Esophagus squamous epithelium (tissue), 5 donors: ENCODE results near the gene ARMC9. TPM values are rescaled to one million over a fixed set of nuclear protein-coding genes. Genes with fewer than 3 reads are reported as not detected.

ENCODE experiments used
- DNase-seq: peaks from one replicate; lab custom pipeline; 2025; lab: John Stamatoyannopoulos, UW
- H3K27ac ChIP-seq, 4 donors: fragments of 200-600 bp; sonication (generic); one replicate each; pipeline ENCODE4 v1.5.1; 2016 to 2019; ENCODE audit warnings: mild to moderate bottlenecking in 1 of 4
- H3K27me3 ChIP-seq, 4 donors: fragments of 200-600 bp; sonication (generic); 1 replicate in 3 of 4; 2 replicates in 1 of 4; pipeline versions ENCODE4 v1.5.1 to v1.6.0; 2017 to 2021; ENCODE audit warnings: antibody characterized with exemption in 1 of 4
- H3K36me3 ChIP-seq, 3 donors: fragments of 200-600 bp; sonication (generic); one replicate each; pipeline ENCODE4 v1.5.1; 2016 to 2019
- H3K4me1 ChIP-seq, 3 donors: fragments of 200-600 bp; sonication (generic); one replicate each; pipeline ENCODE4 v1.5.1; 2017 to 2019
- H3K4me3 ChIP-seq, 4 donors: fragments of 200-600 bp; sonication (generic); 1 replicate in 3 of 4; 2 replicates in 1 of 4; pipeline ENCODE4 v1.5.1; 2016 to 2019; ENCODE audit warnings: mild to moderate bottlenecking in 2 of 4, moderate library complexity in 1 of 4
- H3K9me3 ChIP-seq, 3 donors: fragments of 200-600 bp; sonication (generic); one replicate each; pipeline ENCODE4 v1.5.1; 2016 to 2019
- CTCF ChIP-seq, 6 experiments: fragments of 450-650 bp in 4 of 6; fragments of 200-600 bp in 2 of 6; sonication (generic) in 2 of 6; IDR thresholded peaks; one replicate each; pipeline ENCODE4 v1.5.1; 2016 to 2019; ENCODE audit warnings: antibody characterized with exemption in 6 of 6, mild to moderate bottlenecking in 4 of 6, moderate library complexity in 4 of 6
- POLR2A ChIP-seq, 4 donors: fragments of 450-650 bp; IDR thresholded peaks; one replicate each; pipeline ENCODE4 v1.6.1; 2017; ENCODE audit warnings: antibody characterized with exemption in 4 of 4, mild to moderate bottlenecking in 4 of 4, moderate library complexity in 3 of 4
- WGBS, 2 donors: methylation state at CpG; one replicate each; pipeline ENCODE4 v1.1.5; 2018; 5-methylcytosine and 5-hydroxymethylcytosine counted together
- intact Hi-C: fragments of 100-400 bp; cut with DNase I; formaldehyde crosslinking; loops from one replicate; pipeline ENCODE4 v1.15.0; 2022
- total RNA-seq, 4 donors: library from RNA; depleted of rRNA; stranded (reverse); fragments of >200 nt; gene quantifications; one replicate each; pipeline ENCODE4 v1.1.0, GENCODE V29; 2016
- donor health status: DM: yes; HTN: yes; CAD: no.

ARMC9 gene
- total RNA-seq, 4 donors from 2014 or later, result 2.1 to 13.9 (median 3.9) TPM

- 80 to 83% methylated on average over 6 of the region's 6 CpGs for WGBS, 2 donors
These were observed 14.0 kb downstream of the ARMC9 start for GRCh38 chr2:231212329-231212845.

DNA sequence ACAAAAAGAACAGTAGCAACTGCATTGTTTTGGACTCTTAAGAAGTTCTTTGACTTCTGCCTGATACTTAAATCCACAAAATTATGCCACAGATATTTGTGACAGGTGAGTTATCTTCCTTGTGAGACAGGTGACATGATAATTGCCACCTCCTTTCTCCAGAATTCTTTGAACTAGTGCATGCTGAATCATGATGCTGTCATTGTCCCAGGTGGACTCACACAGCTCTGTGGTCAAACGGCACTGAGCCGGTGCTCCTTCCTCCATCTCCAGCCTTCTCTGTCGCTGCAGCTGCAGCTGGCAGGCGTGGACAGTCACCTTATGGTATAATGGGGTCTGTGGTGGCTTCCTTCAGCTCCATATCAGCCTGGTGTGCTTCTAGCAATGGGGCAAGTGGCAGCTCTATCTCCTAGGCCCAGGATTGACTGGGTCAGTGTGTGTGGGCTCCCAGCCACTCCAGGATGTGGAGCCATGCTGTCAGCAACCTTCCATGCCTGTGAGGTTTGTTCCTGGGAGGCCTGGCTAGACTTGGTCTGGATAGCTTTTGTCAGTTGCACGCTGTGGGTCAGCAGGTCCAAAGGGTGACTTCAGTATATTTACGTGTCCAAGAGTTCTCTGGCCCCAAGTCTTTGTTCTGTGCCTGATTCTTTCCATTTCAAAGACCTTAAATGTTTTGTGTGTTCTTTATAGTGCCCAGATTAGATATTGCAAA is 15.7 kb downstream of the ARMC9 start:
- TF ChIP-seq CTCF (IDR thresholded peaks at IDR 0.05) (no peak), POLR2A (IDR thresholded peaks at IDR 0.05) (no peak)
- 79 to 97% methylated on average over 2 to 6 of the region's 6 CpGs for WGBS, 2 donors
- no peaks in the 10 kb centered on the region for H3K9me3 ChIP-seq
- no peak overlapping the region for H3K4me3 ChIP-seq
- peaks cover 0 to 41% (median 0%) of the 10 kb centered on the region in 3 donors for H3K36me3 ChIP-seq
- H3K4me1 ChIP-seq, result no peaks in the 10 kb centered on the region
- no peaks in the 10 kb centered on the region for H3K27me3 ChIP-seq
- no peak for DNase-seq
- intact Hi-C loops, result no loop called here
- no peak overlapping the region for H3K27ac ChIP-seq

More at GRCh38 chr2:231212329-231212845, 14.0 kb downstream of the ARMC9 start:
- no peak overlapping the region for H3K4me3 ChIP-seq
- H3K36me3 ChIP-seq, result peaks cover 0 to 51% (median 0%) of the 10 kb centered on the region in 3 donors
- no peak for TF ChIP-seq POLR2A (IDR thresholded peaks at IDR 0.05)
- no peak for TF ChIP-seq CTCF (IDR thresholded peaks at IDR 0.05)
- H3K4me1 ChIP-seq, result no peaks in the 10 kb centered on the region
- DNase-seq, result no peak
- H3K9me3 ChIP-seq, result no peaks in the 10 kb centered on the region
- no peaks in the 10 kb centered on the region for H3K27me3 ChIP-seq
- intact Hi-C loops, result no loop called here
- peak overlapping the region in 1 of 4 donors; percentile 26 for H3K27ac ChIP-seq

DNA sequence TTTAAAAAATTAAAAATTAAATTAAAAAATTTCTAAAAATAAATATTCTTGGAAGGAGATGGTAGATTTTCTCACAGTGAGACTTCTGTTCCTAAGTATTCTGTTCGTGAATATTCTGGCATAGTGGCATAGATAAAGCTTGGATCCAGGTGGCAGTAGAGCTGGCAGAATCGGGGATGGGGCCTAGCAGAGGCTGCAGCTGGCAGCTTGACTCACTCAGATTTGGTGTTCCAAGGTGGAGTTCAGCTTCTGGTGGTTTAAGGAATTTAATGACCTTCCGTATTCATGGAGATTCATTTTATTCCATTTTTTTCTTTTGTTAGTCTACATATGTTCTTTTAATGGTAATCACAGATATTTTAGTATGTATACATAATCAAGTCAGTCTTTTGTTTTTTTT is 19.9 kb downstream of the ARMC9 start:
- H3K27me3 ChIP-seq, result no peaks in the 10 kb centered on the region
- no peak overlapping the region for H3K4me3 ChIP-seq
- intact Hi-C loops, result no loop called here
- no peak for DNase-seq
- no peak overlapping the region for H3K27ac ChIP-seq
- no peak for TF ChIP-seq CTCF (IDR thresholded peaks at IDR 0.05)
- 75 to 82% methylated on average over 3 of the region's 3 CpGs for WGBS, 2 donors
- H3K4me1 ChIP-seq, result no peaks in the 10 kb centered on the region
- H3K9me3 ChIP-seq, result no peaks in the 10 kb centered on the region
- H3K36me3 ChIP-seq, result peaks cover 0 to 26% (median 0%) of the 10 kb centered on the region in 3 donors

DNA sequence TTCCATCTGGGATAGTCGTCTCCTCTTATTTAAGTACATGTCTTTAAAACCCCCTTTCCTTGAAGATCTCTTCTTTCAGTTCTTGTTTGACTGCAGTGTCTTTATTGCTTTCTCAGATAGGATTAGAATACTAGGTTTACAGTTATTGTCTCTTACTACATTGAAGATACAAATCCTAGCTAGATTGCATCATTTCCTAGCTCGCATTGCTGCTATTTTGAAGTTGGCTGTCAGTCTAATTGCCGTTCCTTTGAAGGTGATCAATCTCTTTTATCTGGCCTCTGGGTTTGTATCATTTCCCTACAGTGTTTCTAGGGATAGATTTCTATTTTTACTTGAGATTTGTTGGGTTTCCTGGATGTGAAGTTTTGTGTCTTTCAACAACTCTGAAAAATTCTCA is 20.9 kb downstream of the ARMC9 start:
- TF ChIP-seq POLR2A (IDR thresholded peaks at IDR 0.05), result no peak
- no peak for TF ChIP-seq CTCF (IDR thresholded peaks at IDR 0.05)
- H3K4me1 ChIP-seq, result peaks cover 0 to 6% (median 0%) of the 10 kb centered on the region in 3 donors
- WGBS, 2 donors, result 83 to 86% methylated on average over 3 of the region's 3 CpGs
- no peaks in the 10 kb centered on the region for H3K9me3 ChIP-seq
- H3K27ac ChIP-seq, result no peak overlapping the region
- peaks cover 0 to 23% (median 0%) of the 10 kb centered on the region in 3 donors for H3K36me3 ChIP-seq
- H3K27me3 ChIP-seq, result no peaks in the 10 kb centered on the region
- intact Hi-C loops, result no loop called here
- no peak for DNase-seq
- H3K4me3 ChIP-seq, result no peak overlapping the region

DNA sequence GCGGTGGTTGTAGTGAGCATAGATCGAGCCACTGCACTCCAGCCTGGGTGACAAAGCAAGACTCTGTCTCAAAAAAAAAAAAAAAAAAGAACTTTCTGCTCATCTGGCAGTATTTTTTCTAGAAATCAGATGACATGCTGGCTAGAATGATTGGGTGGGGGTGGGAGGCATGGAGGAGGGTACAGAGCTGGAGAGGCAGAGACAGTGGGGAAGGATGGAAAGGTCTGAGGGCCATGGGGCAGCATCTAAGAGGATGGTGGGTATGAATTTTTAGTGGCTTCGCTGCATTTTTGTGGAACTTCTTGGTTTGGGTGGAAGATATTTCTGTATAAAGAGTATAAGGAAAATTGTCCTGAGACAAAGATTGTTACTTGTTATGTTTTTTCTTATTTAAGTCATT is 23.3 kb downstream of the ARMC9 start:
- intact Hi-C loops, result loop anchor here (10.0 kb wide), 1 partner anchor 173 kb away; the partner anchor contains the start of gene B3GNT7
- TF ChIP-seq CTCF (IDR thresholded peaks at IDR 0.05) (no peak), POLR2A (IDR thresholded peaks at IDR 0.05) (no peak)
- Histone ChIP-seq H3K4me3 (no peak overlapping the region), H3K4me1 (peaks cover 0 to 7% (median 0%) of the 10 kb centered on the region in 3 donors), H3K36me3 (peaks cover 0 to 8% (median 0%) of the 10 kb centered on the region in 3 donors), H3K27ac (peak overlapping the region; percentile 26 to 77 (median 75)), H3K27me3 (no peaks in the 10 kb centered on the region), H3K9me3 (no peaks in the 10 kb centered on the region)
- WGBS, 2 donors, result 78 to 87% methylated on average over 3 of the region's 3 CpGs
- no peak for DNase-seq
